Adrenal gland (tissue), 5 donors: ENCODE measurements around the gene GLDC.

Source experiments
- CTCF ChIP-seq, 6 experiments: fragments of 450-650 bp in 4 of 6; fragments of 200-600 bp in 2 of 6; sonication (generic) in 1 of 6; IDR thresholded peaks; 1 replicate in 5 of 6; 2 replicates in 1 of 6; pipeline versions ENCODE4 v1.5.1 to v1.8.0; 2016 to 2021; ENCODE audit warnings: antibody characterized with exemption in 6 of 6, mild to moderate bottlenecking in 2 of 6, moderate library complexity in 1 of 6
- POLR2A ChIP-seq, 2 donors: fragments of 450-650 bp; IDR thresholded peaks; one replicate each; pipeline ENCODE4 v1.6.1; 2017; ENCODE audit warnings: antibody characterized with exemption in 2 of 2, mild to moderate bottlenecking in 2 of 2, moderate library complexity in 1 of 2
- donor health status: DM: no; HTN: no; CAD: no.

GRCh38 chr9:6605202-6605601 is 40.3 kb downstream of the GLDC start:
- TF ChIP-seq CTCF (IDR thresholded peaks at IDR 0.05) (no peak), POLR2A (IDR thresholded peaks at IDR 0.05) (no peak)
